ENCODE measurements around the gene MAD1L1. TPM values are rescaled to one million over a fixed set of nuclear protein-coding genes. Genes with fewer than 3 reads are reported as not detected.

Gene MAD1L1
- total and polyA plus RNA-seq, 2 experiments from 2014 or later: 38.2 to 69.8 TPM

DNA sequence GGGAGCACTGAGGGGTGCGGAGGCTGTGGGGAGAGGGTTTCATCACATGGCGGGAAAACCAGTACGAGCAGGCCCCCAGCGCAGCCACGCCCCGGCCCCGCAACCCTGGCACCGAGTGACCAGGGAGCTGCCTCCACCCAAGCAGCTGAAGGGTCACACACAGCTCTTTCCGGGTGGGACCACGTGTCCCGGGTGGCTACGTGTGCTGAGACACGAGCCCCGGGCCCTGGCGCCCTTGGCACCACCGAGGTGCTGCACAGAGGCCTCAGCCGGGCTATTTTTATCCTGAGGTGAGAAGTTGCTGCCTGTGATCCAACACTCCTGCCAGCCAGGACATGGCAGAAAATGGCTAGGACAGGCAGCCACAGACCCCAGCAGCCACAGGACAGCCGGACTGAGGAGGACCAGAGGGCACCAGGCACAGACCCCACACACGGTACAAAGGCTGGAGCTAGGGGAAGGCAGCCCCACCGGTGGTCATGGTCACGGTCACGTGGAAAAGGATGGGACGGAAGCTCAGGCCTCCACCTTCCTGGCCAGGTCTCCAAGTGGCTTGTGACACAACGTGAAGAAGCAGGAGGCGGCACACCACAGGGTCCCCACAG is 223.7 kb downstream of the MAD1L1 start:
- no peaks in the 10 kb centered on the region for H4K20me1 ChIP-seq (ENCODE audit: insufficient read depth)
- no peaks in the 10 kb centered on the region for H3K79me2 ChIP-seq (ENCODE audit: insufficient read depth)
- no peaks in the 10 kb centered on the region for H3K36me3 ChIP-seq (ENCODE audit: low read depth)
- no peak for TF ChIP-seq EZH2 (IDR thresholded peaks at IDR 0.05; ENCODE audit: insufficient read depth, poor library complexity, severe bottlenecking)
- no peak overlapping the region for H3K4me2 ChIP-seq (ENCODE audit: unreplicated experiment)
- no peaks in the 10 kb centered on the region for H3K9me2 ChIP-seq (ENCODE audit: insufficient read depth)
- H3F3A ChIP-seq (ENCODE audit: insufficient read depth): no peaks in the 10 kb centered on the region
- no peaks in the 10 kb centered on the region for H3K27me3 ChIP-seq (replicated peaks; ENCODE audit: insufficient read depth)
- no peak for DNase-seq
- no peaks in the 10 kb centered on the region for H3K9me3 ChIP-seq (ENCODE audit: low read depth)
- H3K4me1 ChIP-seq (ENCODE audit: insufficient read depth): no peaks in the 10 kb centered on the region
- no peak overlapping the region for H3K4me3 ChIP-seq
- H2AFZ ChIP-seq: no peak overlapping the region
- no peak overlapping the region for H3K9ac ChIP-seq
- 95% methylated on average over 14 to 25 of the region's 25 CpGs for WGBS, 2 experiments (ENCODE audit: low coverage in 1 of 2, low lambda C conversion rate in 2 of 2, missing lambda C conversion rate in 2 of 2)
- no peak overlapping the region for H3K27ac ChIP-seq
- in situ Hi-C loops (cut with MboI): no loop called here

DNA sequence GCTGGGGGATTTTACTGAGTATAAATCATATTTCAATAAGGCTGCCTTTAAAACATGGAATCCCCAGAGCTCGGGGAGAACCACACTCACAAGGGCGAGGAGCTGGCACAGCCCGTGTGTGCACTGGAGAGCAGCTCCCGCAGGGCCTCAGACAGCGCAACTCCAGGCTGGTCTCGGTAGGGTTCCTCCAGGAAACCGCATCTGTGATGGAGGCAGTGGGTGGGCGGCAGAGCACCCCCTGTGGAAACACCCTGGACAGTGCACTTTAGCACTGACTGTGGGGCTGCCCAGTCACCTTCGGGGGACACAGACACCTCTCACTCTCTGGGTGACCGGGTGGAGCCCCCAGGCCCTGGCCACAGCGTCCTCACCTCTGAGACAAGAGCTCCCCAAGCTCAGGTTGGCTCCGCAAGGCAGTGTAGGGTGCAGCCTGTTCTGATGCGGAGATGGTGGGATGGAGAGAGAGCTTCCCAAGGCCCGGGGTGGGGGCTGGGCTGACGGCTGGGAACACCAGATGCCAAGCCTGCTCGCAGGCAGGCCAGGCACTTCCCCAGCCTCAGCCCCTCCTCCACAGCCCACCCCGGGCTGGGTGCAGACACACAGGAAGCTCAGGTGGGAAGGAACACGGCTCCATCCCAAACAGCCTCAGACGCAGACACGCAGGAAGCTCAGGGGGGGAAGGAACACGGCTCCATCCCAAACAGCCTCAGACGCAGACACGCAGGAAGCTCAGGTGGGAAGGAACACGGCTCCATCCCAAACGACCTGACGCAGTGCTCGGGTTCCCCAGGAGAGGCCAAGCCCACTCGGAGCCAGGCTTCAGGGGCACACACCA is 224.4 kb downstream of the MAD1L1 start:
- Histone ChIP-seq H3K4me3 (no peak overlapping the region), H3K36me3 (ENCODE audit: low read depth) (no peaks in the 10 kb centered on the region), H3K4me1 (ENCODE audit: insufficient read depth) (no peaks in the 10 kb centered on the region), H3K4me2 (ENCODE audit: unreplicated experiment) (no peak overlapping the region), H3K27me3 (replicated peaks; ENCODE audit: insufficient read depth) (no peaks in the 10 kb centered on the region), H3K79me2 (ENCODE audit: insufficient read depth) (no peaks in the 10 kb centered on the region), H3K9me3 (ENCODE audit: low read depth) (no peaks in the 10 kb centered on the region), H3K9me2 (ENCODE audit: insufficient read depth) (no peaks in the 10 kb centered on the region), H3K9ac (no peak overlapping the region), H2AFZ (no peak overlapping the region), H3K27ac (no peak overlapping the region), H4K20me1 (ENCODE audit: insufficient read depth) (no peaks in the 10 kb centered on the region), H3F3A (ENCODE audit: insufficient read depth) (no peaks in the 10 kb centered on the region)
- WGBS, 2 experiments (ENCODE audit: low coverage in 1 of 2, low lambda C conversion rate in 2 of 2, missing lambda C conversion rate in 2 of 2): 85 to 86% methylated on average over 20 to 28 of the region's 28 CpGs
- TF ChIP-seq EZH2phosphoT487 (IDR thresholded peaks at IDR 0.05; ENCODE audit: insufficient read depth, low read depth) (no peak), EZH2 (IDR thresholded peaks at IDR 0.05; ENCODE audit: insufficient read depth, poor library complexity, severe bottlenecking) (no peak)
- in situ Hi-C loops (cut with MboI): no loop called here
- DNase-seq: no peak

DNA sequence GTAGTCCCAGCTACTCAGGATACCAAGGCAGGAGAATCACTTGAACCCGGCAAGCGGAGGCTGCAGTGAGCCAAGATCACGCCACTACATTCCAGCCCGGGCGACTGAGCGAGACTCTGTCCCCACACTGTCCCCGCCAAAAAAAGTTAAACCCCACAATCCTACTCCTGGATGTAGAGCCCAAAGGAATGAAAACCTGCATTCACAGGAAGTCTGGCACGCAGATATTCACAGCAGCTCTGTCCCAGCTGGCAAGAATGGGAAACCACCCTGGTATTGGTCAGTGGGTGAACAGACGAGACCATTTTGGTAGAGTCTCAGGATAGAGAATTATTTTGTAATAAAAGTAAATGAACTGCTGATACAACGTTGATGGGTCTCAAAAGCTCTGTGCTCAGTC is 225.2 kb downstream of the MAD1L1 start:
- Histone ChIP-seq H3K9ac (no peak overlapping the region), H3K4me3 (no peak overlapping the region), H3K4me2 (ENCODE audit: unreplicated experiment) (no peak overlapping the region), H3K4me1 (ENCODE audit: insufficient read depth) (no peaks in the 10 kb centered on the region), H3K36me3 (ENCODE audit: low read depth) (no peaks in the 10 kb centered on the region), H4K20me1 (ENCODE audit: insufficient read depth) (no peaks in the 10 kb centered on the region), H3F3A (ENCODE audit: insufficient read depth) (no peaks in the 10 kb centered on the region), H3K27ac (no peak overlapping the region), H2AFZ (no peak overlapping the region), H3K9me2 (ENCODE audit: insufficient read depth) (no peaks in the 10 kb centered on the region), H3K9me3 (ENCODE audit: low read depth) (no peaks in the 10 kb centered on the region), H3K27me3 (replicated peaks; ENCODE audit: insufficient read depth) (no peaks in the 10 kb centered on the region), H3K79me2 (ENCODE audit: insufficient read depth) (no peaks in the 10 kb centered on the region)
- TF ChIP-seq EZH2phosphoT487 (IDR thresholded peaks at IDR 0.05; ENCODE audit: insufficient read depth, low read depth) (no peak), EZH2 (IDR thresholded peaks at IDR 0.05; ENCODE audit: insufficient read depth, poor library complexity, severe bottlenecking) (no peak)
- DNase-seq: no peak
- in situ Hi-C loops (cut with MboI): no loop called here
- WGBS, 2 experiments (ENCODE audit: low coverage in 1 of 2, low lambda C conversion rate in 2 of 2, missing lambda C conversion rate in 2 of 2): 89 to 92% methylated on average over 10 of the region's 10 CpGs

DNA sequence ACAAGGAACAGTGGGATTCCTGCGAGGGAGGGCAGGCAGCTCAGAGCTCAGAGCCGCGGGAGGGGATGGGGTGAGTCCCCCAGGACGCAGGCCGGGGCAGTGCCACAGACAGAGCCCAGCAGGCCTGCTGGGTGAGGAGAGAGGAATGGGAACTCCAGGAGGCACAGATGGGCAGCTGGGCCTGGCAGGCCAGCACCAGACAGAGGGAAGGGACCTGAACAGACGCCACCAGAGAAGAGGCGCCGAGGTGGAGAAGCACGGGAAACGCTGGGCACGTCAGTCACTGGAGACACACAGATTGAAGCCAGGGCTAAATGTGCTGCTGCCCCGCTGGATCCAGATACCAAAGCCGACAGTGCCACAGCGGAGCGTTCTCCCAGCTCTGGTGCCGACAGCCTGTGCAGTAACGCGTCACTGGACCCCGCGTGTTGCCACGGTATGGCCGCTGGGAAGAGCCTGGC is 225.8 kb downstream of the MAD1L1 start:
- 93% methylated on average over 22 of the region's 22 CpGs for WGBS, 2 experiments (ENCODE audit: low coverage in 1 of 2, low lambda C conversion rate in 2 of 2, missing lambda C conversion rate in 2 of 2)
- Histone ChIP-seq H3K9me2 (ENCODE audit: insufficient read depth) (no peaks in the 10 kb centered on the region), H3K27me3 (replicated peaks; ENCODE audit: insufficient read depth) (no peaks in the 10 kb centered on the region), H3K4me1 (ENCODE audit: insufficient read depth) (no peaks in the 10 kb centered on the region), H3K79me2 (ENCODE audit: insufficient read depth) (no peaks in the 10 kb centered on the region), H2AFZ (no peak overlapping the region), H3K4me2 (ENCODE audit: unreplicated experiment) (no peak overlapping the region), H3K9me3 (ENCODE audit: low read depth) (no peaks in the 10 kb centered on the region), H3K9ac (no peak overlapping the region), H4K20me1 (ENCODE audit: insufficient read depth) (no peaks in the 10 kb centered on the region), H3K36me3 (ENCODE audit: low read depth) (no peaks in the 10 kb centered on the region), H3K27ac (no peak overlapping the region), H3F3A (ENCODE audit: insufficient read depth) (no peaks in the 10 kb centered on the region), H3K4me3 (no peak overlapping the region)
- no peak for DNase-seq
- TF ChIP-seq EZH2phosphoT487 (IDR thresholded peaks at IDR 0.05; ENCODE audit: insufficient read depth, low read depth): no peak
- no peak for TF ChIP-seq EZH2 (IDR thresholded peaks at IDR 0.05; ENCODE audit: insufficient read depth, poor library complexity, severe bottlenecking)
- in situ Hi-C loops (cut with MboI): no loop called here
